Neural crest cell (in vitro differentiated cells): ENCODE results near the gene HECW1. TPM values are rescaled to one million over a fixed set of nuclear protein-coding genes. Genes with fewer than 3 reads are reported as not detected.

Source experiments
- DNase-seq: peaks from one replicate; pipeline ENCODE4 v3.0.0; 2021; ENCODE audit warnings: low read depth, mixed read lengths, low spot score
- H3K27ac Mint-ChIP-seq: one replicate; pipeline ENCODE4 v1.8.0; 2021; ENCODE audit warnings: mild to moderate bottlenecking, mixed read lengths; ENCODE audit not compliant: unreplicated experiment
- H3K27me3 Mint-ChIP-seq: 2 replicates; pipeline ENCODE4 v1.8.0; 2021; ENCODE audit warnings: low read depth, mild to moderate bottlenecking, mixed read lengths
- H3K36me3 Mint-ChIP-seq: 2 replicates; pipeline ENCODE4 v1.8.0; 2021; ENCODE audit warnings: low read depth, mild to moderate bottlenecking, mixed read lengths
- H3K4me1 Mint-ChIP-seq: 2 replicates; pipeline ENCODE4 v1.8.0; 2021; ENCODE audit warnings: mixed read lengths
- H3K4me3 Mint-ChIP-seq: one replicate; pipeline ENCODE4 v1.8.0; 2021; ENCODE audit warnings: mild to moderate bottlenecking, mixed read lengths
- H3K9me3 Mint-ChIP-seq: 2 replicates; pipeline ENCODE4 v1.8.0; 2021; ENCODE audit warnings: mixed read lengths
- CTCF ChIP-seq: fragments of 200-600 bp; sonication (generic); conservative IDR thresholded peaks from 2 replicates; pipeline ENCODE4 v1.5.0; 2021; ENCODE audit warnings: antibody characterized with exemption, mild to moderate bottlenecking
- total RNA-seq: library from RNA; stranded (reverse); gene quantifications from 2 replicates; pipeline ENCODE4 v1.2.1, GENCODE V29; 2021

Gene HECW1
- total RNA-seq, 1 donor from 2014 or later: 3.6 TPM

GRCh38 chr7:43308913-43309705, 196.7 kb downstream of the HECW1 start:
- H3K27ac Mint-ChIP-seq: no peak overlapping the region
- no peak for DNase-seq
- H3K36me3 Mint-ChIP-seq: no peaks in the 10 kb centered on the region
- H3K4me1 Mint-ChIP-seq: peaks cover 44% of the 10 kb centered on the region
- no peaks in the 10 kb centered on the region for H3K27me3 Mint-ChIP-seq
- H3K4me3 Mint-ChIP-seq: peak overlapping the region; percentile 4
- TF ChIP-seq CTCF: no peak
- H3K9me3 Mint-ChIP-seq: no peaks in the 10 kb centered on the region

- peaks cover 43% of the 10 kb centered on the region for H3K4me1 Mint-ChIP-seq
- no peaks in the 10 kb centered on the region for H3K27me3 Mint-ChIP-seq
- H3K9me3 Mint-ChIP-seq: no peaks in the 10 kb centered on the region
- no peak for TF ChIP-seq CTCF
- no peaks in the 10 kb centered on the region for H3K36me3 Mint-ChIP-seq
- DNase-seq: no peak
- H3K4me3 Mint-ChIP-seq: no peak overlapping the region
- H3K27ac Mint-ChIP-seq: no peak overlapping the region
These were observed 197.2 kb downstream of the HECW1 start for GRCh38 chr7:43309706-43310022.

GRCh38 chr7:43311052-43311451, 198.6 kb downstream of the HECW1 start:
- TF ChIP-seq CTCF: no peak
- Mint-ChIP-seq H3K9me3 (no peaks in the 10 kb centered on the region), H3K27me3 (no peaks in the 10 kb centered on the region), H3K4me1 (peaks cover 35% of the 10 kb centered on the region), H3K36me3 (no peaks in the 10 kb centered on the region), H3K27ac (no peak overlapping the region), H3K4me3 (no peak overlapping the region)
- DNase-seq: no peak

- Mint-ChIP-seq H3K36me3 (no peaks in the 10 kb centered on the region), H3K4me1 (peaks cover 30% of the 10 kb centered on the region), H3K9me3 (no peaks in the 10 kb centered on the region), H3K4me3 (no peak overlapping the region), H3K27ac (no peak overlapping the region), H3K27me3 (no peaks in the 10 kb centered on the region)
- TF ChIP-seq CTCF: no peak
- no peak for DNase-seq
These were observed 199.2 kb downstream of the HECW1 start for GRCh38 chr7:43311694-43312093.

GRCh38 chr7:43313628-43314378, 201.4 kb downstream of the HECW1 start:
- Mint-ChIP-seq H3K4me3 (no peak overlapping the region), H3K36me3 (no peaks in the 10 kb centered on the region), H3K9me3 (no peaks in the 10 kb centered on the region), H3K4me1 (peaks cover 31% of the 10 kb centered on the region), H3K27ac (no peak overlapping the region), H3K27me3 (no peaks in the 10 kb centered on the region)
- TF ChIP-seq CTCF: no peak
- no peak for DNase-seq
